Lower leg skin (tissue), 3 donors: ENCODE data around the gene HADHB.

Experiments used
- POLR2A ChIP-seq, 2 donors: fragments of 450-650 bp; IDR thresholded peaks; one replicate each; pipeline ENCODE4 v1.6.1; 2016 to 2017; ENCODE audit warnings: antibody characterized with exemption in 2 of 2, mild to moderate bottlenecking in 1 of 2, moderate library complexity in 1 of 2
- TF ChIP-seq, protein P1 (sequence below), 3 donors: fragments of 450-650 bp; IDR thresholded peaks; one replicate each; pipeline ENCODE4 v1.5.1; 2016; ENCODE audit warnings: antibody characterized with exemption in 3 of 3, mild to moderate bottlenecking in 3 of 3, moderate library complexity in 2 of 3

DNA sequence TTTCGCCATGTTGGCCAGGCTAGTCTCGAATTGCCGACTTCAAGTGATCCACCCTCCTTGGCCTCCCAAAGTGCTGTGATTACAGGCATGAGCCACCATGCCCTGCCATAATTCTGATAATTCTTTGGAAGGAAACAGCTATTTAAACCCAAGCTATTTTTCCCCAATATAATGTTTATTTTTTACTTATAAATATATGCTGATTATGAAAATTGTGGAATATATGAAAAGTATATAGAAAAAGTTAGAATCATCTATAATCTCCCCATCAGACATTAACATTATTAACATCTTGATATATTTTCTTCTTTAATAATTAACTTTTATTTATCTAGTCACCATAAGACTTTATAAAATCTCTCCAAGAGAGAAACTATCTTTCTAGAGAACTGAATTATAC is 41.2 kb downstream of the HADHB start:
- TF ChIP-seq POLR2A (IDR thresholded peaks at IDR 0.05) = no peak
- TF ChIP-seq, protein P1, sequence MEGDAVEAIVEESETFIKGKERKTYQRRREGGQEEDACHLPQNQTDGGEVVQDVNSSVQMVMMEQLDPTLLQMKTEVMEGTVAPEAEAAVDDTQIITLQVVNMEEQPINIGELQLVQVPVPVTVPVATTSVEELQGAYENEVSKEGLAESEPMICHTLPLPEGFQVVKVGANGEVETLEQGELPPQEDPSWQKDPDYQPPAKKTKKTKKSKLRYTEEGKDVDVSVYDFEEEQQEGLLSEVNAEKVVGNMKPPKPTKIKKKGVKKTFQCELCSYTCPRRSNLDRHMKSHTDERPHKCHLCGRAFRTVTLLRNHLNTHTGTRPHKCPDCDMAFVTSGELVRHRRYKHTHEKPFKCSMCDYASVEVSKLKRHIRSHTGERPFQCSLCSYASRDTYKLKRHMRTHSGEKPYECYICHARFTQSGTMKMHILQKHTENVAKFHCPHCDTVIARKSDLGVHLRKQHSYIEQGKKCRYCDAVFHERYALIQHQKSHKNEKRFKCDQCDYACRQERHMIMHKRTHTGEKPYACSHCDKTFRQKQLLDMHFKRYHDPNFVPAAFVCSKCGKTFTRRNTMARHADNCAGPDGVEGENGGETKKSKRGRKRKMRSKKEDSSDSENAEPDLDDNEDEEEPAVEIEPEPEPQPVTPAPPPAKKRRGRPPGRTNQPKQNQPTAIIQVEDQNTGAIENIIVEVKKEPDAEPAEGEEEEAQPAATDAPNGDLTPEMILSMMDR (IDR thresholded peaks at IDR 0.05) = no peak
